HCT116 (cell line): Measurements from ENCODE around the gene LGI1.

ENCODE experiments used
- POLR2AphosphoS5 ChIP-seq: IDR thresholded peaks from 2 replicates; pipeline ENCODE4 v1.6.1; 2011; ENCODE audit warnings: mild to moderate bottlenecking, low read depth, low read length, moderate library complexity
- YY1 ChIP-seq: IDR thresholded peaks from 2 replicates; pipeline ENCODE4 v1.6.1; 2011; ENCODE audit warnings: low read length, low read depth, moderate library complexity, mild to moderate bottlenecking; ENCODE audit not compliant: insufficient replicate concordance; ENCODE audit errors: extremely low read depth
- TF ChIP-seq, protein P1 (sequence below), 3 experiments: fragments of 200-600 bp in 1 of 3; sonication (generic) in 1 of 3; IDR thresholded peaks in 2 of 3; conservative IDR thresholded peaks in 1 of 3; 2 replicates each; pipeline ENCODE4 v1.5.1; 2012 to 2017; ENCODE audit warnings: low read depth in 2 of 3, low read length in 2 of 3, antibody characterized with exemption in 1 of 3, borderline replicate concordance in 1 of 3, control low read depth in 1 of 3, mild to moderate bottlenecking in 1 of 3, mixed read lengths in 1 of 3, mixed run types in 1 of 3, moderate library complexity in 1 of 3; ENCODE audit not compliant: insufficient read depth in 1 of 3

DNA sequence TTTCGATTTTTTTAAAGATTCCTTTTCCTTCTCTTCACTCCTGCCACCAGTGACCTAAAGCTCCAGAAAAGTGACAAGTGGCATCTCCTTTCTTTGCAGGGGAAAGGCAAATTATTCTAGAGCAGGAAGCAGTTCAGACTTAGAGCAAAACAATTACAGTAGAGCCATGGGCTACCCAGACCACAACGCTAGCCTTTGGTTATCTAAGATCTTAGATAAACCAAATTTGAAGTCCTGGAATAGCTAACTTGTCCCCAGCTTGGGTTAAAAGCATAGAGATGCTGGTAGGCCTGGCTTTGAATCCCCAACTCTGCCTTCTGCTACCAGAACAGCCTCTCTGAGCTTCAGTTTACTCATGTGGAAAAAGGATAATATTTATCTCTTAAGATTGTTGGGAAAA lies 38.4 kb downstream of the LGI1 start:
- TF ChIP-seq YY1, result no peak
- TF ChIP-seq, protein P1, sequence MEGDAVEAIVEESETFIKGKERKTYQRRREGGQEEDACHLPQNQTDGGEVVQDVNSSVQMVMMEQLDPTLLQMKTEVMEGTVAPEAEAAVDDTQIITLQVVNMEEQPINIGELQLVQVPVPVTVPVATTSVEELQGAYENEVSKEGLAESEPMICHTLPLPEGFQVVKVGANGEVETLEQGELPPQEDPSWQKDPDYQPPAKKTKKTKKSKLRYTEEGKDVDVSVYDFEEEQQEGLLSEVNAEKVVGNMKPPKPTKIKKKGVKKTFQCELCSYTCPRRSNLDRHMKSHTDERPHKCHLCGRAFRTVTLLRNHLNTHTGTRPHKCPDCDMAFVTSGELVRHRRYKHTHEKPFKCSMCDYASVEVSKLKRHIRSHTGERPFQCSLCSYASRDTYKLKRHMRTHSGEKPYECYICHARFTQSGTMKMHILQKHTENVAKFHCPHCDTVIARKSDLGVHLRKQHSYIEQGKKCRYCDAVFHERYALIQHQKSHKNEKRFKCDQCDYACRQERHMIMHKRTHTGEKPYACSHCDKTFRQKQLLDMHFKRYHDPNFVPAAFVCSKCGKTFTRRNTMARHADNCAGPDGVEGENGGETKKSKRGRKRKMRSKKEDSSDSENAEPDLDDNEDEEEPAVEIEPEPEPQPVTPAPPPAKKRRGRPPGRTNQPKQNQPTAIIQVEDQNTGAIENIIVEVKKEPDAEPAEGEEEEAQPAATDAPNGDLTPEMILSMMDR (IDR thresholded peaks at IDR 0.05 in 2 of 3, conservative IDR thresholded peaks at IDR 0.05 in 1 of 3; ENCODE audit: borderline replicate concordance in 1 of 3, insufficient read depth in 1 of 3, low read depth in 2 of 3, low read length in 2 of 3), result no peak
- TF ChIP-seq POLR2AphosphoS5, result no peak
